ENCODE measurements around the gene MRPS22.

DNA sequence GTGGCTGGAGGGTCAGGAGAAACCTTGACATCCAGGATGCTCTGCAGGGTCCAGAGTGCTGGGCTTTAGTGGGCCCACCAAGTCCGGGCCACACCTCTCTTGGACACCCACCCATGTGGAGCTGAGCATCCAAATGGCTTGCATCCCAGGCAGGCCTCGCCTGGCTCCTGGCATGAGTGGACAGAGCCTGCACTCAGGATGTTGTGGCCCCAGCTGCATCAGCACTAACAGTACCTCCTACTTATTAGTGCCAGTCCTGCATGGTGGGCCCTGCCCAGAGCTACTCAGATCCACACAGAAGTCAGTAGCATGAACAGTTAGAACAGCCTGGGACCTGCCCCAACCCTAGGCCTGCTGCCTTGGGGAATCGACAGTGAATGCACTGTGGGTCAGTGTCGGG, 42.2 kb upstream of the MRPS22 start:
- TF ChIP-seq, protein P1, sequence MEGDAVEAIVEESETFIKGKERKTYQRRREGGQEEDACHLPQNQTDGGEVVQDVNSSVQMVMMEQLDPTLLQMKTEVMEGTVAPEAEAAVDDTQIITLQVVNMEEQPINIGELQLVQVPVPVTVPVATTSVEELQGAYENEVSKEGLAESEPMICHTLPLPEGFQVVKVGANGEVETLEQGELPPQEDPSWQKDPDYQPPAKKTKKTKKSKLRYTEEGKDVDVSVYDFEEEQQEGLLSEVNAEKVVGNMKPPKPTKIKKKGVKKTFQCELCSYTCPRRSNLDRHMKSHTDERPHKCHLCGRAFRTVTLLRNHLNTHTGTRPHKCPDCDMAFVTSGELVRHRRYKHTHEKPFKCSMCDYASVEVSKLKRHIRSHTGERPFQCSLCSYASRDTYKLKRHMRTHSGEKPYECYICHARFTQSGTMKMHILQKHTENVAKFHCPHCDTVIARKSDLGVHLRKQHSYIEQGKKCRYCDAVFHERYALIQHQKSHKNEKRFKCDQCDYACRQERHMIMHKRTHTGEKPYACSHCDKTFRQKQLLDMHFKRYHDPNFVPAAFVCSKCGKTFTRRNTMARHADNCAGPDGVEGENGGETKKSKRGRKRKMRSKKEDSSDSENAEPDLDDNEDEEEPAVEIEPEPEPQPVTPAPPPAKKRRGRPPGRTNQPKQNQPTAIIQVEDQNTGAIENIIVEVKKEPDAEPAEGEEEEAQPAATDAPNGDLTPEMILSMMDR (IDR thresholded peaks at IDR 0.05), result no peak
- TF ChIP-seq POLR2A (IDR thresholded peaks at IDR 0.05), result no peak

Data from lower leg skin (tissue), 3 donors.